Measurements from ENCODE around the gene TUBA3C.

The TUBA3C gene

GRCh38 chr13:19150226-19150625 lies 31.4 kb downstream of the TUBA3C start:
- Histone ChIP-seq H3K27ac (no peak overlapping the region), H3K9me3 (ENCODE audit: control insufficient read depth, low read length) (no peaks in the 10 kb centered on the region), H3K79me2 (no peaks in the 10 kb centered on the region), H2AFZ (no peak overlapping the region), H3K4me1 (no peaks in the 10 kb centered on the region), H3K27me3 (ENCODE audit: control insufficient read depth, insufficient read depth, low read length) (no peaks in the 10 kb centered on the region), H3K4me3 (ENCODE audit: low read depth, low read length) (no peak overlapping the region), H3K9ac (no peak overlapping the region), H3K36me3 (ENCODE audit: control insufficient read depth, insufficient read depth, low read length) (no peaks in the 10 kb centered on the region), H3K4me2 (ENCODE audit: low read length) (no peak overlapping the region)
- TF ChIP-seq, protein P1, sequence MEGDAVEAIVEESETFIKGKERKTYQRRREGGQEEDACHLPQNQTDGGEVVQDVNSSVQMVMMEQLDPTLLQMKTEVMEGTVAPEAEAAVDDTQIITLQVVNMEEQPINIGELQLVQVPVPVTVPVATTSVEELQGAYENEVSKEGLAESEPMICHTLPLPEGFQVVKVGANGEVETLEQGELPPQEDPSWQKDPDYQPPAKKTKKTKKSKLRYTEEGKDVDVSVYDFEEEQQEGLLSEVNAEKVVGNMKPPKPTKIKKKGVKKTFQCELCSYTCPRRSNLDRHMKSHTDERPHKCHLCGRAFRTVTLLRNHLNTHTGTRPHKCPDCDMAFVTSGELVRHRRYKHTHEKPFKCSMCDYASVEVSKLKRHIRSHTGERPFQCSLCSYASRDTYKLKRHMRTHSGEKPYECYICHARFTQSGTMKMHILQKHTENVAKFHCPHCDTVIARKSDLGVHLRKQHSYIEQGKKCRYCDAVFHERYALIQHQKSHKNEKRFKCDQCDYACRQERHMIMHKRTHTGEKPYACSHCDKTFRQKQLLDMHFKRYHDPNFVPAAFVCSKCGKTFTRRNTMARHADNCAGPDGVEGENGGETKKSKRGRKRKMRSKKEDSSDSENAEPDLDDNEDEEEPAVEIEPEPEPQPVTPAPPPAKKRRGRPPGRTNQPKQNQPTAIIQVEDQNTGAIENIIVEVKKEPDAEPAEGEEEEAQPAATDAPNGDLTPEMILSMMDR (IDR thresholded peaks at IDR 0.05) = no peak

GRCh38 chr13:19148561-19148960 lies 33.1 kb downstream of the TUBA3C start:
- H3K9ac ChIP-seq = no peak overlapping the region
- no peak overlapping the region for H2AFZ ChIP-seq
- TF ChIP-seq, protein P1 (IDR thresholded peaks at IDR 0.05) = no peak
- H3K27ac ChIP-seq = no peak overlapping the region
- no peaks in the 10 kb centered on the region for H3K79me2 ChIP-seq
- H3K27me3 ChIP-seq (ENCODE audit: control insufficient read depth, insufficient read depth, low read length) = no peaks in the 10 kb centered on the region
- H3K36me3 ChIP-seq (ENCODE audit: control insufficient read depth, insufficient read depth, low read length) = no peaks in the 10 kb centered on the region
- H3K4me2 ChIP-seq (ENCODE audit: low read length) = no peak overlapping the region
- no peak overlapping the region for H3K4me3 ChIP-seq (ENCODE audit: low read depth, low read length)
- H3K9me3 ChIP-seq (ENCODE audit: control insufficient read depth, low read length) = no peaks in the 10 kb centered on the region
- no peaks in the 10 kb centered on the region for H3K4me1 ChIP-seq
